GM19324 (cell line): Measurements from ENCODE around the gene ABCF2.

Experiments
- ATAC-seq: cut with Tn5 transposase; IDR thresholded peaks from one replicate; pipeline ENCODE4 v1.9.1; 2021; ENCODE audit warnings: mild to moderate bottlenecking, moderate library complexity; ENCODE audit not compliant: unreplicated experiment, low FRiP score

Gene ABCF2

GRCh38 chr7:151226875-151227782 lies at the start of gene ABCF2:
Gene ABCF2 (minus strand): TSS chr7:151227205. CDS start chr7:151226458, 747 bp downstream.
- ATAC-seq, result peak; percentile 99

- ATAC-seq, result no peak
Measured at GRCh38 chr7:151275813-151276577, 49.0 kb upstream of the ABCF2 start.

- ATAC-seq, result no peak
Measured at GRCh38 chr7:151274936-151275812, 48.2 kb upstream of the ABCF2 start.

GRCh38 chr7:151274396-151274795 lies 47.4 kb upstream of the ABCF2 start:
- no peak for ATAC-seq

- no peak for ATAC-seq
Measured at GRCh38 chr7:151273651-151274390, 46.8 kb upstream of the ABCF2 start.

GRCh38 chr7:151272877-151273276 lies 45.9 kb upstream of the ABCF2 start:
- no peak for ATAC-seq

GRCh38 chr7:151272405-151272804 lies 45.4 kb upstream of the ABCF2 start:
- ATAC-seq, result no peak

- no peak for ATAC-seq
Measured at GRCh38 chr7:151271699-151272355, 44.8 kb upstream of the ABCF2 start.

GRCh38 chr7:151269511-151269910 lies 42.5 kb upstream of the ABCF2 start:
- ATAC-seq, result no peak

GRCh38 chr7:151265351-151265931 lies 38.4 kb upstream of the ABCF2 start:
- ATAC-seq, result no peak

- ATAC-seq, result no peak
Measured at GRCh38 chr7:151264615-151265014, 37.6 kb upstream of the ABCF2 start.

GRCh38 chr7:151261529-151261928 lies 34.5 kb upstream of the ABCF2 start:
- ATAC-seq, result no peak

- no peak for ATAC-seq
Measured at GRCh38 chr7:151260883-151261282, 33.9 kb upstream of the ABCF2 start.

- ATAC-seq, result no peak
Measured at GRCh38 chr7:151260471-151260870, 33.5 kb upstream of the ABCF2 start.

- ATAC-seq, result no peak
Measured at GRCh38 chr7:151257990-151258389, 31.0 kb upstream of the ABCF2 start.

- no peak for ATAC-seq
Measured at GRCh38 chr7:151256410-151257045, 29.5 kb upstream of the ABCF2 start.

GRCh38 chr7:151255390-151255789 lies 28.4 kb upstream of the ABCF2 start:
- no peak for ATAC-seq

- no peak for ATAC-seq
Measured at GRCh38 chr7:151254851-151255250, 27.8 kb upstream of the ABCF2 start.

- ATAC-seq, result no peak
Measured at GRCh38 chr7:151254316-151254715, 27.3 kb upstream of the ABCF2 start.
